DMS114 treated with DMSO at 0.1 percent for 48 hours (cell line): Measurements from ENCODE around the gene MBTD1.
A peak's percentile ranks its signal among the peaks of the same experiment; 100 is the strongest.
"Not testable (repeated sequence)": the region's sequence is repeated elsewhere in the genome, so short reads cannot be mapped to it uniquely, and the experiment has no call there.

Source experiments
- DNase-seq: peaks from one replicate; lab custom pipeline; 2025; ENCODE audit not compliant: unreplicated experiment; lab: John Stamatoyannopoulos, UW

Gene MBTD1

GRCh38 chr17:51191895-51192294 is 68.0 kb downstream of the MBTD1 start:
- no peak for DNase-seq

- DNase-seq: no peak
Observed at GRCh38 chr17:51189628-51190027, 70.2 kb downstream of the MBTD1 start.

GRCh38 chr17:51189162-51189561 is 70.7 kb downstream of the MBTD1 start:
- DNase-seq: no peak

GRCh38 chr17:51188271-51188833 is 71.5 kb downstream of the MBTD1 start:
- no peak for DNase-seq

GRCh38 chr17:51185763-51186332 is 74.0 kb downstream of the MBTD1 start:
- no peak for DNase-seq

GRCh38 chr17:51184124-51184523 is 75.7 kb downstream of the MBTD1 start:
- DNase-seq: no peak

GRCh38 chr17:51180486-51180885 is 79.4 kb downstream of the MBTD1 start:
- DNase-seq: no peak

GRCh38 chr17:51172030-51172429 is 87.8 kb downstream of the MBTD1 start:
- not testable (repeated sequence) for DNase-seq

GRCh38 chr17:51170736-51171135 is 89.1 kb downstream of the MBTD1 start:
- DNase-seq: no peak

- no peak for DNase-seq
Observed at GRCh38 chr17:51169340-51169739, 90.5 kb downstream of the MBTD1 start.

- no peak for DNase-seq
Observed at GRCh38 chr17:51166987-51167931, 92.6 kb downstream of the MBTD1 start.

GRCh38 chr17:51166198-51166986 is 93.5 kb downstream of the MBTD1 start, which contains the start of gene NME2:
NME2 (plus strand) TSS chr17:51166411; CDS start chr17:51166831, 420 bp downstream.
- peak; percentile 73 for DNase-seq

- no peak for DNase-seq
Observed at GRCh38 chr17:51165680-51166197, 94.1 kb downstream of the MBTD1 start.

- no peak for DNase-seq
Observed at GRCh38 chr17:51164911-51165679, 94.8 kb downstream of the MBTD1 start.

- DNase-seq: no peak
Observed at GRCh38 chr17:51161541-51161940, 98.3 kb downstream of the MBTD1 start.

GRCh38 chr17:51159604-51160003 is 100.2 kb downstream of the MBTD1 start:
- no peak for DNase-seq

GRCh38 chr17:51155416-51155815 is 104.4 kb downstream of the MBTD1 start:
- no peak for DNase-seq

- no peak for DNase-seq
Observed at GRCh38 chr17:51154176-51154575, 105.7 kb downstream of the MBTD1 start.

- DNase-seq: peak; percentile 97
Observed at GRCh38 chr17:51153210-51154072, 106.4 kb downstream of the MBTD1 start, which contains the start of gene NME1. NME1 (plus strand) TSS chr17:51153559; CDS start chr17:51155655, 2,096 bp downstream.
